CD4-positive, alpha-beta T cell treated with Interleukin-17A for 4 hours (primary cell): ENCODE results near the gene NUAK2.

Experiments used
- DNase-seq: peaks from one replicate; pipeline ENCODE4 v3.0.0-alpha.2; 2020; ENCODE audit warnings: mixed read lengths

Gene NUAK2

DNA sequence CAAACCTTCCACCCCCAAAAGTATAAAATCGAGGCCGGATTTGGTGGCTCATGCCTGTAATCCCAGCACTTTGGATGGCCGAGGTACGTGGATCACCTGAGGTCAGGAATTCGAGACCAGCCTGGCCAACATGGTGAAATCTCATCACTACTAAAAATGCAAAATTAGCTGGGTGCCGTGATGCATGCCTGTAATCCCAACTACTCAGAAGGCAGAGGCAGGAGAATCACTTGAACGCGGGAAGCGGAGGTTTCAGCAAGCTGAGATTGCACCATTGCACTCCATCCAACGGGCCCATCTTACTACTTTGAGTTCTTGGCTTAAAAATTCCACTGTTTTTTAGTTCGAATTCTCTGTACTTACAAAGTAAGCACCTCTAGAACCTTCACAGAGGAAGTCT lies 24.2 kb upstream of the NUAK2 start:
- DNase-seq, result no peak

DNA sequence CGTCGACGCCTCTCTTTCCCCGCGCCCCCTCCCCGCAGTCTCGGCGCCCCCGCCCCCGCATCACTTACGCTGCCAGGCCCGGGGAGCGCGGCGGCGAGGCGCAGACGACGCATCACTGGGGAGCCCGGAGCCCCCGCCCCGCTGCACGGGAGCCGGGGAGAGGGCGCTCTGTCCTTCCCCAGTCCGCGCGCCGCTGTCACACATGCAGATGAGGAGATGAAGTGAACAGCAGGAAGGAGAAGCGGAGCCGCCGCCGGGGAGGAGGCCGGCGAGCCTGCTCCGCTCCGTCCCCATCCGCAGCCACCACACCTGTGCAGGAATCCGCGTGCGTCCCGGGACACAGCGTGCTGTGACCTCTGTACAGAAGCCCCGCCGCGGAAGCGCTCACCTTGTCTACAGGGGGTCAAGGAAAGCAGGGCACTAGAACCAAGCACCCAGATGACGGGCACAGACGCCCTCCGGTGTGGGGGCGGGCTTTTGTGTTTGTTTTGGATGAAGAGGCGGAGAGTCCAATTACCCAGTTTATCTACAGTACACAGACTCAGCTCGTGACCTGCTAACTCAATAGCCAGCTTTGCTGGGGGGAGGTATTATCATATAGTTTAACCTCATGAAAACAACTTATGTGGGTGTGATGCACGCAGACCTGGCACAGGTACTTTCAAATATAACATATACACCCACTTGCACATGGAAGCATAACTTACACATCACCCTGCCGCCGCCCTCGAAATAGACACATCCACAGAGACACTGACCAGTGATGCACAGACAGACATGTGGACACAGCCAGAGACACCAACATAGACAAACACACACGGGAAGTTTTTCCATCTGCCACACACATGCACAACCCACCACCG lies 22.8 kb upstream of the NUAK2 start:
- DNase-seq, result peak; percentile 64

DNA sequence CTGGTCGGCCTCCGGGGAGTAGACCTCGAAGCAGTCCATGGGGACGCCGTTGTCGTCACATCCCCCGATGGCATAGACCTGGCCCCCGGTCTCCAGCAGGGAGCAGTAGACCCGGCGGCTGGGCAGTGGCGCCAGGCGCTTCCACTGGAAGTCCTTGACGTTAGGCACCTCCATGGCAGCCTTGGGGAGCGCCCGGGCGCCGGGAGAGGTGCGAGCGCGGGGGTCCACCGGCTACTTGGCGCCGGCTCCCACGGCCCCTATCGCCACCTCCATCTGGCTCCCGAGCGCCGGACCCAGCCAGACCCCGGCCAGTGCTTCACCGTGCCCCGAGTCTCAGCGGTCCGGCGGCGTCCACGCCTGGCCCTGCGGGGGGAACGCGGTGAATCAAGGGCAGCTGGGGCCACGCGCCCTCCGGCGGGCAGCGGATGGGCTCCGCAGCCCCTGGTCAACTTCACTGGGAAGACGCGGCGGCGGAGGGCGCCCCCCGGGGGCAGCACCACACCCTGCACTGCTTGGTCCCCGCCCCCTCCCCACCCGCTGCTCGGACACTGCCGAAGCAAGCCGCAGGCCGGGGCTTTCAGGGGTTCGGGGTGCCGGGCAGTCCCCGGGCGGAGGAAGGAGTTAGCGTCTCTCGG lies 22.0 kb upstream of the NUAK2 start:
- DNase-seq, result peak; percentile 32

DNA sequence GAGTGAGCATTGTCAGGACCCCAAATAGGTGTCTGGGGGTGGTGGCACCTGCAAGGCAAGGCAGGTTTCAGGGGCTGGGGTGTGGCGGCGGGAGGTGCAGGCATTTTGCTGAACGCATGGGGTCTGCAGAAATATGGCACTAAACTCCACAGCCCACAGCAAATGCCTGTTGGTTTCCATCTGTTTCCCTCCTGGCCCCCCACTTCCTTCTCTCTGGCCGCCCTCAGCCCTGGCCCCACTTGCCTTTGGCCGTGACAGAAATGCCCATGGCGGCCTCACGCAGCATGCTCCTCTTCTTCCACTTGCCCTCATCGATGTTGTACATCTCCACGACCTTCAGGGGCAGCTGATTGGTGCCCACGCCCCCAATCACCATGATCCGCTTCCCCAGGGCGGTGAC lies 21.4 kb upstream of the NUAK2 start:
- DNase-seq, result no peak

DNA sequence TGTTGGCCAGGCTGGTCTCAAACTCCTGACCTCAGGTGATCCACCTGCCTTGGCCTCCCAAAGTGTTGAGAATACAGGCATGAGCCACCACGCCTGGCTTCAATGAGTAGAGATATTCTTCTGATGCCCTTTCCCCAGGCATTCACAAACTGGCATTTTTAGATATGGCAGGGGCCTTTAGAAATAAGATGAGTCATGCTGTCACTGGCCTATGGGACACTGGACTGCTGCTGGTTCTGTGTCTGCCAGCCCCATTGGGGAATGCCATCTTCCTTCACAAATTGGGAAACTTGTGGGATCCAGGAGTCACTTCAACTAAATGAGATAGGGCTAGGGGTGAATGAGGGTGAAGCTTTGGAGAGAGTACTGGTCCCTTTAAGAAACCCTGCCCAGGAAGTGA lies 19.1 kb upstream of the NUAK2 start:
- DNase-seq, result no peak

DNA sequence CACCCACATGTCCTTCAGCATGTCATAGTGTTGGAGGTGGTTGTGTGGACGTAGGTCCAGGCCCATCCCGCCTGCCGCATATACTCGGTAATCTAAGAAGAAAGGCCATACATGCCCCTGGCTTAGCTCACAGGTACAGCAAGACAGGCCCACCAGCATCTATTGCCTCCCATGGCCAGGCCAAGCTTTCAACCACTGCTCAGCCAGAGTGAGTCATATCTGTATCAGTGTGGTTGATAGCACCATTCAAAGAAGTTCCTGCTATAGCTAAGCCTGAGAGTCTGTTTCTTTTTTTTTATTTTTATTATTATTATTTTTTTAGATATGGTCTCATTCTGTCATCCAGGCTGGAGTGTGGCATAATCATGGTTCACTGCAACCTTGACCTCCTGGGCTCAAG lies 18.2 kb upstream of the NUAK2 start:
- no peak for DNase-seq

DNA sequence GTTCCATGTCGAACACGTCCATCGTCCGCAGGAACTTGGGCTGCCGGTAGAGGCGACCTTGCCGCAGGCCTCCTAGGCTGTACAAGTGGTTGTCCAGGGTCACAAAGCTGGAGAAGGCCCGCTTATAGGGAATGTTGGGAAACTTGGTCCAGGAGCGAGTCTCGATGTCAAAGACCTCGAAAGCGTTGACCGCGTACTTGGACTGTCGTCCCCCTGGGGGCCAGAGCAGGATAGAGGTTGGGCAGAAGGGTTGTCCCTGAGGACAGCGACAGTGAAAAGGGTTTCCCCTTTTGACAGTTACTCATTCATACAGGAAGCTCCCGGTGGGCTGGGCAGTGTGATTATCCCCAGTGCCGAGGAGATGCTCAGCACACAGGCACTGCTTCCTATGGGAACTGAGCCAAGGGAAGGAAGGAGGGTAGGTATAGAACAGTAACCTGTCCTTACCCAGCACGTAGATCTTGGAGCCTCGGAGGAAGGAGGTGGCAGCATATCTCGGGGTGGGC lies 17.7 kb upstream of the NUAK2 start:
- DNase-seq, result no peak

DNA sequence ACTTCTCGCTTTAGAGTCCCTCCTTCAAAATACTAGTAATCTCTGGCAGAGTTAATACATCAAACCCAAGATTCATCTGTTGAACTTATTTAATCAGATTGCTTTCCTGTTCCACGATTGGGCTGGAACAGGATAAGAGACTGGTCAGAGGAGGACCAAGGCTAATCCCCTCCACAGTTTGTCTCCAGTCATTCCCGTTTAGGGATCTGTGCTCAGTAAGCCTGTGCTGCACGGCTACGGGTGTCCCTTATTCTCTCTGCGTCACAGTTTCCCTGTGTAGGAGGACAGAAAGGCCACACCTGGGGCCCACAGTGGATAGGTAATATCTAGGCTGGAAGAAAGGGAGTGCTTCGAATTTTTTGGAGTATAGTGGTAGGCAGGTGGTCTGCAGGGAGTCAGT lies 16.5 kb upstream of the NUAK2 start:
- DNase-seq, result no peak

DNA sequence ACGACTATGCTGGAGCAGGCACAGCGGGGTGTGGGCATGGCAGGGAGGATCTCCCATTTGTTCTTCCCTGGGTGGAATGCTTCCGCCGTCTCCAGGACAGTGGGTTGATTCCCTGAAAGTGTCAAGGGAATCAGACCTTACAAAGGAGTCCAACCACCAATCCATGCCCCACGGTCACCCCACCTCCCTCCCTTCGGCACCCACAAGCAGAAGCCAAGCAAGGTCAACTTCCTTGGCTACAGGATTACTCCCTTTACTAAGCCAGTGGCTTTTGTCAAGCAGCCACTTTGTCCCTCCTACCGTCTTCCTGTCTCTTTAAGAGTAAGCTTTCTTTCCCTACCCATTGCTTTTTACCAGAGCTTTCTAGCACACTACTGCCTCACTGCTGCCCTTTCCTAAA lies 15.9 kb upstream of the NUAK2 start:
- DNase-seq, result no peak

DNA sequence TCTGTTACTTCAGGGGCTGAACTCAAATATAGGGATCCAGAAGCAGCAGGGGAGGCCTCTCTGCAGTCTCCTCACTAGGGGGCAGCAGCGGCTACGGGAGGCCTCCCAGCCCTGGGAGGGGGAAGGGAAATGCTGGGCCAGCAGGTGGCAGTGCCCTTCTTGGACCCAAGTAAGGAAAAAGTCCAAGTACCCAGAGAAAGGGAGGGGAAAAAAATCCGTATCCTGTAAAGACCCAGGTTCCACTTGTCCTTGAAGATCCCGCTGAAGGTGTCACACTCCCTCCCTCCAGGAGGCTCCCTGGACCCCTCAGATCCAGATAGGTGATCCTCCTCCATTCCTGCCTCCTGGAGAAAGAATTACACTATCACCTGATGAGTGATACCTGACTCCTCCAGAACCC lies 14.1 kb upstream of the NUAK2 start:
- peak; percentile 90 for DNase-seq

DNA sequence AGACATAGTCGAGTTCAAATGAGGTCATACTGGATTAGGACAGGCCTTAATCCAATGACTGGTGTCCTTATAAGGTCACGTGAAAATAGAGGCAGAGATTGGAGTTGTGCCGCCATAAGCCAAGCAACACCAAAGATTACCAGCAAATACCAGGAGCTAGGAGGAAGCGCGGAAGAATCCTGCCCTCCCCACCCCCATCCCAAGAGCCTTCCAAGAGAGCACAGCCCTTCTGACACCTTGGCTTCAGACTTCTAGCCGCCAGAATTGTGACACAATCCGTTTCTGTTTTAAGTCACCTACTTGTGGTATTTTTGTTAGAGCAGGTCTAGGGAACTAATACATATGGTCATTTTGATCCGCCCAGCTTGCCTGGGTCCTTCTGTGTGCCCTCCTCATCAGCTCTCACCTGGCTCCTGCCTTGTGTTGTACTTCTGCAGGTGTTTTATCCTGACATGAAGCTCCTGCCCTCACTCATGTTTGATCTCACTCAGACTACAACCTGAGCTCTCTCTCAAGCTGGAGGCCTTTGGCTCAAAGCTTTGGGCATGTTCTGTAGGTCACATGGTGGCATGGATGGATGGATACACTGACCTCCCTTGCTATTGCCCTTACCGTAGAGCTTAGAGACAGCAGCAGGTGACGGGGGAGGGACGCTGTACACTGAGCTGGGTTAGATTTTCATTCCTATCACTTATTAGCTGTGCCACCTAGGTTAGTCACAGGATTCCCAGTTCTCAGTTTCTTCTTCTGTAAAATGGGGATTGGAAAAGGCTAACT lies 10.7 kb upstream of the NUAK2 start:
- DNase-seq, result no peak

DNA sequence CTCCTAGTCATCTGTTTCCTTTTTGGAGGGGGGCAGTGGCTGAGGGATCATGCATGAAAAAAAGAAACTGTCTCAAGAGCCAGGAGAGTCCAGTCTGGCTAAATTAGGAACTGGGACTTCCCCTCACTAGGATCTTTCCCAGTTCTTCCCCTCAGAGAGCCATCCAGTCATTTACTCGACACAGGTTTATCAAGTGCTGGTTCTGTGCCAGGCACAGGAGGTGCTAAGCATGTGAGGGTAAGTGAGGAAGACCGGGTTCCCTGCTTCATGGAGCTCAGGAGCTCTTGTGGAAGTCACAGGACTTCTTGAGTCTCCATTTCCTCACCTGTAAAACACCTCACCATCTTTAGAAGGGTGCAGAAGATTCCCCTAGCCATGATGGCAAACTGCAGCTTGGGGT lies 8.6 kb upstream of the NUAK2 start:
- no peak for DNase-seq

DNA sequence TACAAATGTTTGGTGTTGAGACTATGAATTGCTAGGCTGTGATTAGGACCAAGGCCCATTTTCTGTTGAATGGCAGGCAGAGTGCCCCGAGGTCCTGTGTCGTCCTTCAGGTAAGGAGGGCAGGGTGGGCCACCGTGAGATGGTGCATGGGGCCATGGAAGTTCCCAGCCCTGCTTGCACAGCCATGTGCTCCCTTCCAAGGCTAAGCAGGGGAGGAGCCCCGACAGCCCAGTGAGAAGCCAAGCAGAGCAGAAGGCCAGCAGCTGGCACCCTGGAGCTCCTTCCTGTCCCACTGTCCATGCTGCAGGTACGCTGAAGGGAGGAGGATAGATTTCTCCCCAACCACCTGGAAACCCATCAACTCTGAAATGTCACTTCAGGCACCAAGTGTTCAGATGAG lies 8.2 kb upstream of the NUAK2 start:
- DNase-seq, result no peak

DNA sequence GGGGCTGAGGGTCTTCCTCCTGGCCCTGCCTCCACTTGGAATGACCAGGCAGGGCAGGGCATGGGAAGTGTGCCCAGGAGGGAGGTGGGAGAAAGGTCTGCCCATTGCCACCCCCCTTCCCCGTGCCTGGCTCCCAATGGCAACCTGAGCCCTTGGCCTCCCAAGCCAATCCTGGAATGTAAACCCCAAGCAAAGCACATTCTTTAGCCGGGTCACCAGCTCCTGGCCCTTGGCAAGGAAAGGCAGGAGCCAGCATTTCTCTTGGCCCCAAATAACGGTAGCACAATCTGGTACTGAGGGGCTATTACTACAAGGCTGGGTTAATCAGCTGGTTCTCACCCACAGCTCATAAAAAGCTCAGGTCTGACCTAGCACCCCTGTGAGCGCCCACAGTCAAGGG lies 6.9 kb upstream of the NUAK2 start:
- no peak for DNase-seq

DNA sequence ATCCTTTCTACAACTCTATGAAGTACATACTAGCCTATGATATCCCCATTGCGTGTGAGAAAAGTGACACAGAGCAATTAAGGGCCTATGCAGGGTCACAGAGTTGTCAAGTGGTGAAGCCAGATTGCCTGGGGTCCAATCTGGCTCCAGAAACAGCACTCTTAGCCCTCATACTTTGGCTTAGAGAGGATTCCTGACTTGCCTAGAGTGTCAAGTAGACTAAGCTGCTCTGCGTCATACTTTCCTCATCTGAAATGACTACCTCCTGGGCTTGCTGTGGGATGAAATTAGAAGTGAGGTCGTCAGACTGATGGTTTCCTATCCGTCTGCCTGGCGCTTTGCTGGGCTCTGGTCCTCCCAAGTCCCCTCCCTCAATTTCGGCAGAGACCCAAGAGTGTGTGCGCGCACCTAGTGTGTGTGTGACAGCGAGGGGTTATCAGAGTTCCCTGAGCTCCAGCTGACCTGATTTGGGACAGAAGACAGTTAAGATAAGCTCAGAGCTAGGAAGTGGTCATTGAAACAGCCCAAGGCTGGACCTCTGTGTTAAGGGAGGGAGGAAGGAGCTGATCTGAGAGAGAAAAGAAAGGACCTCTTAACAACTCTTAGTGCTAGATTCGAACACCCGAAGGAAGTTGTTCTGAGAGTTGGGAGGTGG lies 5.4 kb upstream of the NUAK2 start:
- no peak for DNase-seq

DNA sequence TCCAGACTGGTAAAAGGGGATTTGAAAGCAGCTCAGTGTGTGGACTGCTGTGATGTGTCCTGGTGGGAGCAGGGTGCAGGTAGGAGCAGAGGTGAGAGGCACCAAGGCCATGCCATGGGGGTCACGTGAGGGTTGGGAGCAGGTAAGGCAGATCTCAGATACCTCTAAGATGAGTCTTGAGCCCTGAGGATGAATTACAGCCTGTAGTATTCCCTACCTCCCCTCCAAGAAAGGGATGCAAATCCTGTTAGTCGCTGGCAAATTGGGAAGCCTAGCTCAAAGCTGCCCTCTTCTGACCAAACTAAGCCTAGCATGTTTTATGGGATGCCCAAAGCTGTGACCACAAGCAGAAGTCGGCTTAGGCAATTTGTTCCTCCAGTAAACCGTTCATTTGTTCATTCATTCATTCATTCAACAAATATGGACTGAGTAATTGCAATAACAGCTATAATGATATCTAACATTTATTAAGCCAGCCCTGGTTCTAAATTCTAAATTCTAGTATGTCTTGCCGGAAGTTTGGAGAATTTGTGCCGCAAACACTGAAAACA lies 3.9 kb upstream of the NUAK2 start:
- DNase-seq, result peak; percentile 75

DNA sequence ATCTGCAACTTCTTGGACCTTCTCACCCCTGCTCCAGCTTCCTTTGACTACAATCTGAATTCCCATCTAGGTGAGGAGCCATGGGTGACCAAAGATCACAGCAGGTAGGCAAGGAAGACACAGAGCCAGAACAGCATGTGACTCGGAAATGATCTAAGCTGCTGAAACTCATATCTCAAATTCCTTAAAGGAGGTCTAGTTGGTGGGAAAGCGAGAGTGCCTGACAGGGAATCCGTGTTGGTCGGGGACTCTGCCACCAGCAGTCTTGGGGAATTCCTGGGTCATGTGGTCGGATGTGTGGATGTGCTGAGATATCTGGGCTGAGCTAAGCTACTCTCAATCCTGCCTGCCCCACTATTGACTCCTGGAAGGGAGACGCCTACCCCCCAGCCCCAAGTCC lies 3.2 kb upstream of the NUAK2 start:
- DNase-seq, result no peak

DNA sequence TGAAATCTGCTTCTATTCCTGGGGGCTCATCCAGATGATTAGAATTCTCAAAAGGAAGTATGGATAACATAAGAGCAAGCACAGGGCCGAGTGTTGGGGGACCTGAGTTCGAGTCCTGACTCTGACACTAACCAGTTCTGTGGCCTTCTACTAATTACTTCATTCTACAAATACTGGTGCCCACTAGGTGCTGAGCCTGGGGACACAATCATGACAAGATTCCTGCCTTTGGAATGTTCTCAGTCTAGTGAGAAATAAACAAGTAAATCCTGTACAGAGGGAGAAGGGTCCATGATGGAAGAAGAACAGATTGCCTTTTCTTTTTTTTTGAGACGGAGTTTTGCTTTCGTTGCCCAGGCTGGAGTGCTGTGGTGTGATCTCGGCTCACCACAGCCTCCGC lies 2.2 kb upstream of the NUAK2 start:
- no peak for DNase-seq

DNA sequence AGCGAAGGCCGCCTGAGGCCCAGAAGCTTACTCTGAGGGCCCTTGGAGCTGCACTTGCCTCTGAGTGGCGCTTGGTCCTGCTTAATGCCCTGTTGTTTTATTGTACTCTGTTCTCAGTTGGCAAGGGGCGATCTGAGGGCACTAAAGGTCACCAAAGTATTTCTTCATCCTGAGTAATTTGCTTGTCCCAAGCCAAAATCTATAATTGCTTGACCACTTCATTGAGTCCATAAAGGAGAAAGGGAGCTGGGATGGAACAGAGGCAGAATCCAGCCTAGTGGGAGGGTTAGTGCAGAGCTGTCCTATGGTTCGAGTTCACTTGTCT lies 376 bp upstream of the NUAK2 start:
- DNase-seq, result no peak

DNA sequence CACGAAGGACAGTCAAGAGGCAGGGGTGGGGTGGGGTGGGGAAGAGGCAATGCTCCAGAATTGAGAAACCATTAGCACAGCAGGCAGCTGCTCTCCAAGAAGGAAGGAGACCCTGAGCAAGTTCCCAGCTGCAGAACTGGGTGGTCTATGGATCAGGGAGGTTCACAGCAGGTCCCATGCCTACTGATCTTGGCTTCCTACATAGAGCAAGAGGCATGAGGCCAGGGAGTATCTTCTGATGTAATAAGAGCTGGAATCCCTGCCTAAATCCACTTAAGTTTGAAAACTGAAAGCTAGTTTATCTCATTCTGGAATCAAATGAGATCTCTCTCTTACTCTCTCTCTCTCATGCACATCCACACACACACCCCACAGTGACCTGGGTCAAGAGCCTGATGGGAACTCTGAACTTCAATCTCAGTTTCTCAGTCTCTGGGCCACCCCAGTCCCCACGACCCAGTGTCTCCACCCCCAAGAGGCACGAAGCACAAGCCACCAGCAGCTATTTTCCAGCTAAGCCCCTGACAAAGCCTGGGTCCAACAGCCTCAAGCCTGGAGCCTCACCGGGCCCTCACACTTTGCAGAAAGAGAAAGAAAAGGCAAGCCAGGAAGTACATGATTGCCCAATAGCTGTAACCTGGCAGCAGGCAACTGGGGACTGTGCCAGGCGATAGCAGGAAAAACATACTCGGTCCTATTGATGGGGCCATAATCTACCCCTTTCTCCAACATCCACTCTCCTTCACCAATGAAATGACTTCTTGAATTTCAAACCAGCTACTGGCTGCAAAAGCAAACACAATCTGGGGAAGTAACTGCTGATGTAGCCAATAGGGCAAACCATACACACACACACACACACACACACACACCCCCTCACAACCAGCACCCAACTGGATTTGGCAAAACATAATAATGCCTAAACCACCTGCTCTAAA lies 2.2 kb downstream of the NUAK2 start:
- peak; percentile 58 for DNase-seq

DNA sequence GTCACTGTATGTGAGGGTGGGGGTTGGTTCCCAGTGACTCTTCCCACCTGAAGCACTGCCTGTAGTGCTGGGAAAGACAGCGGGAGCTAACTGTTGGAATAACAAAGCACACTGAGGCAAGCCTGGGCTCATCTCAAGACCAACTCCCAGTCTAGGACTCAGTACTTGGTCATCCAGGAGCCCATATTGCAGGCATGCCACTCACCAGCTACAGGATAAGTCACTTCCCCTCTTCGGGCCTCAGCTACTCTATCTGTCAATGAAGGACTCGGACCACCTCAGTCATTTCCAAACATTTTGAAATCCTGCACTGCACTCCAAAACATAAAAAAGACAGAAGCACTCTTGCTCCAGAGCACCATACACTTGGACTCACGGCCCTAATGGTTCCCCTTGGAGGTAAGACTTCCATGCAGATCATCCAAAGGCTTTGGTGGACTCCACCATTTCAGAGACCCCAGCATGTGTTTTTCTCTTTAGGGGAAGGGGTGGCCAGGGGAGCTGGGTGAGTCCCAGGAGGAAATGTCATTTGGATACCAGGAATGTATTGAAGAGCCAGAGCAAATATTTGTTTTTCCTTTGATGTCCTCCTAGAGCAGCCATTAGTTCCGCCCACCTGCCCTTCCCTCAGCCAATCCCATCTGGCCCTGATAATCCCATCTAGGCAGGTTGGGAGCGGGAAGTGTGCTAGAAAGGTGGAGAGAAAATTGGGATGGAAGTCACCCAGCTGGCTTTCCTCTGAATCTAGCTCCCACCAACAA lies 3.1 kb downstream of the NUAK2 start:
- DNase-seq, result no peak
